AG09309 (cell line): ENCODE measurements around the gene FHOD3.

Experiments used
- DNase-seq: peaks from one replicate; pipeline ENCODE4 v3.0.0-alpha.2; 2010; ENCODE audit warnings: low read depth
- H3K4me3 ChIP-seq: 2 replicates; pipeline ENCODE4 v1.5.1; 2011; ENCODE audit warnings: mild to moderate bottlenecking, low read depth, low read length, moderate library complexity; ENCODE audit not compliant: control insufficient read depth
- CTCF ChIP-seq: IDR thresholded peaks from 2 replicates; pipeline ENCODE4 v1.5.1; 2011; ENCODE audit warnings: mild to moderate bottlenecking, low read depth, low read length, inconsistent platforms; ENCODE audit not compliant: insufficient read depth, control insufficient read depth; ENCODE audit errors: missing control alignments

Gene FHOD3

DNA sequence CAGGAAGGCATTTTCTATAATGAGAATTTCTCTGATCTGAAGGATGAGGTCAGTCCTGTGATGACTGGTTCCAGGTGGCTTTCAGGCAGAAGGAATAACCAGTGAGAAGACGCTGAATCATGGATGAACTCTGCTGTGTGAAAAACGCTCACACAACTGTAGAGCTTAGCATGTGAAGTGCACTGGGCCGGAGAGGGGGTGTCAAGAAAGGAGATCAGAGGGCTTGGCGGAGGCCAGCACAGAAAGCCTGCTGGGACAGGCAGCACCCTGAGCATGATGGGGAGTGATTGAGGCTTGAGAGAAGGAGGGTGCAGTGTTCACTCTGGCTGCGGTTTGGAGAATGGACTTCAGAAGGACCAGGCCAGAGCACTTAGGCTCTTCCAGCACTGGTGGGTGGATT is 294.8 kb downstream of the FHOD3 start:
- DNase-seq: no peak
- no peak overlapping the region for H3K4me3 ChIP-seq
- no peak for TF ChIP-seq CTCF

GRCh38 chr18:36593001-36593400 is 295.5 kb downstream of the FHOD3 start:
- no peak for DNase-seq
- no peak overlapping the region for H3K4me3 ChIP-seq
- TF ChIP-seq CTCF: no peak

DNA sequence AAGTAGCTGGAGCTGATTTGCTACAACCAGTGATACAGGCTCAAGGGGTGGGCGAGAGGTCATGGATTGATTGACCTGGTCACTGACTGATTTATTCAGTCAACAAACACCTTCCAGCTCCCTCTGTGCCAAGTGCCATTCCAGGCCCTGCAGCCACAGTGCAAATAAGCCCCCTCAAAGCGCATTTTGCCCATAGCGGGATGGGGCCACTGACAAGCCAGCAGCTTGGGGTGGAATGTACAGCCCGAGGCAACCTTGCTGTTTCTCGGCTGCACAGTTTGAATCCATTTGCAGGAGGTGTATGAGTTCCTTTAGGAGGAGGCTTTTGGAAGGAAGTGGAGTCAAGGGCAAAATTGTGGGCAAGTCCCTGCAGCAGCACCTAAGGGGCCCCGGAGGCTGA is 296.1 kb downstream of the FHOD3 start:
- no peak overlapping the region for H3K4me3 ChIP-seq
- no peak for DNase-seq
- TF ChIP-seq CTCF: no peak

DNA sequence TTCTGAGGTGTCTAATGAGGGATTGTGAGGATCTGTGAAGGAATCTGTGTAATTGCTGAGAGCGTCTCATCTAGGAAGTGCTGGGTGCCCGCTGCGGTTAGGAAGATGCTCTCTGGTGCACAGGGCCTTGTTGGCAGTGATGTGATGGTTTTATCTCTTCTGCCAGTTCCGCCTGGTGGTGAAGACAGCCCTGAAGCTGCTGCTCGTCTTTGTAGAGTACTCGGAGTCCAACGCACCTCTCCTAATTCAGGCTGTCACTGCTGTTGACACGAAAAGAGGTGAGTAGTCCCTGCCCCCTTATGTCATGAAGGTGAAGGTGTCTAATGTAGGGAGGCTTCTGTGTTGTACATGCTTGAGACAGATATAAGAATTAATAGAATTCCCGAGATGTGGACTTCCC is 297.1 kb downstream of the FHOD3 start:
- no peak for TF ChIP-seq CTCF

DNA sequence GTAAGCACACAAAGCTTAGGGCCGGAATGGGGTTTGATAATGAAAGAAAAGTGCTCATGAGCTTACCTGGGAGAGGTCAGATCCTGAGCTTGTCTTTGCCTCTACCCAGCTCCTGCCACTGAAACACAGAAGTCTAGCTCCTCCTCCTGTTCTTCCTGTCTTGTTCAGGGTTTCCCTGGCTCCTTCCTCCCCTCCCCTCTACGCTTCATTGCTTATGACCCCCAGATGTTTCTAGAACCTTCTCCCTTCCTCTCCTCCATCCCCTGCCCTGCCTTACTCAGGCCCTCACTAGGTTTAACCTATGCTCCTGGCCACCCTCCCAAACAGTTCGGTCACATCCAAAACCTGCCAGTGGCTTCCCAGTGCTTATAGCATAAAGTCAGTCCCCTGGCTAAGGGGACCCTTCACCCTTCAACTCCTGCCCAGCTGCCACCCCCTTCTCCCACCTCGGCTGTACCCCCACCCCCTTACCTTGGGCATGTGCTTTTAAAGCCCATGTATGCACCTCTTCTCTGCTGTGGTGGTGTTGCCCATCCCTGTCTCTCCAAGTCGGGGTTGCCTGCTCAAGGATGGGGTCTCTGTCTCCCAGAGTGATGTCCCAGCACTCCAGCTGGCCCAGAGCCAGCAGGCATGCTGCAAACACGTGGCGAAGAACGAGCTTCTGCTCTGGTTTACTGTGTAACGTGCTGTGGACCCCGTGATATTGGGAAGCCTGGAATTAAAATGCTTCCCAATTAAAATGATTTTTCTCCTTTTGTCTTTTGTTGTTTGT is 297.7 kb downstream of the FHOD3 start:
- no peak for TF ChIP-seq CTCF
- H3K4me3 ChIP-seq: no peak overlapping the region
- no peak for DNase-seq

More for the DNA sequence above, 297.1 kb downstream of the FHOD3 start:
- H3K4me3 ChIP-seq: no peak overlapping the region
- DNase-seq: no peak

DNA sequence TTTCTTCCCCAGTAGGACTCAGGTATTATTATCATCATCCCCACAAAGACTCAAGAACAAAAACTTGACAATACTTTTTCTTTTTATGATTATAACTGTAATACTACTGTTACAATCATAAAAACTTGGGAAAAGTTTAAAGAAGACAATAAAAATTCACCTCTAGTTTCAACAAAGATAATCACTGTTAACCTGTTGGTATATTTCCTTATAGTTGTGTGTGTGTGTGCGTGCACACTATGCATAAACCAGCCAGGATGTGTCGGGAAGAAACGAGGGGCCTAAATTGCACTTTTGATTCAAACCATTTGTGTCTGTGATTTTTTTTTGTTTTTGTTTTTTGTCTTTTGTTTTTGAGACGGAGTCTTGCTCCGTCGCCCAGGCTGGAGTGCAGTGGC is 298.3 kb downstream of the FHOD3 start:
- DNase-seq: no peak
- no peak for TF ChIP-seq CTCF
- no peak overlapping the region for H3K4me3 ChIP-seq
